ENCODE results near the gene TLR10.
"Not testable (repeated sequence)": the region's sequence is repeated elsewhere in the genome, so short reads cannot be mapped to it uniquely, and the experiment has no call there.

DNA sequence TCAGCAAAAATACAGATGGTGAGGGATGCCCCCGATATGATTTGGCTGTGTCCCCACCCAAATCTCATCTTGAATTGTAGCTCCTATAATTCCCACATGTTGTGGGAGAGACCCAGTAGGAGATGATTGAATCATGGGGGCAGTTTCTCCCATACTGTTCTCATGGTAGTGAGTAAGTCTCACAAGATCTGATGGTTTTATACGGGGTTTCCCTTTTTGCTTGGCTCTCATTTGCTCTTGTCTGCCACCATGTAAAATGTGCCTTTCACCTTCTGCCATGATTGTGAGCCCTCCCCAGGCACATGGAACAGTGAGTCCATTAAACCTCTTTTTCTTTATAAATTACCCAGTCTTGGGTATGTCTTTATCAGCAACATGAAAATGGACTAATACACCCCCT, 15.8 kb downstream of the TLR10 start:
- TF ChIP-seq POLR2A, CTCF (IDR thresholded peaks at IDR 0.05): not testable (repeated sequence)

Measured in esophagus squamous epithelium (tissue), 4 donors.